ENCODE results near the gene LMBR1. TPM values are rescaled to one million over a fixed set of nuclear protein-coding genes. Genes with fewer than 3 reads are reported as not detected.
A peak's percentile ranks its signal among the peaks of the same experiment; 100 is the strongest.
"Not testable (repeated sequence)": the region's sequence is repeated elsewhere in the genome, so short reads cannot be mapped to it uniquely, and the experiment has no call there.

Gene LMBR1
- total RNA-seq, 1 donor from 2014 or later = 159 TPM

GRCh38 chr7:156811706-156812105 is 81.3 kb downstream of the LMBR1 start:
- no peak for TF ChIP-seq CTCF (IDR thresholded peaks at IDR 0.05; ENCODE audit: unreplicated experiment)
- H3K9me3 Mint-ChIP-seq (ENCODE audit: unreplicated experiment) = no peaks in the 10 kb centered on the region
- H3K27ac Mint-ChIP-seq (ENCODE audit: unreplicated experiment) = no peak overlapping the region

GRCh38 chr7:156803656-156804055 is 89.3 kb downstream of the LMBR1 start:
- DNase-seq (ENCODE audit: low spot score); H3K27ac Mint-ChIP-seq (ENCODE audit: unreplicated experiment); H3K4me3 Mint-ChIP-seq (ENCODE audit: unreplicated experiment); H3K9me3 Mint-ChIP-seq (ENCODE audit: unreplicated experiment); H3K27me3 Mint-ChIP-seq (ENCODE audit: unreplicated experiment): not testable (repeated sequence)
- Mint-ChIP-seq H3K4me1 (ENCODE audit: unreplicated experiment) (peaks cover 11% of the 10 kb centered on the region), H3K36me3 (ENCODE audit: low read depth, unreplicated experiment) (peaks cover 15% of the 10 kb centered on the region)

More at GRCh38 chr7:156811706-156812105, 81.3 kb downstream of the LMBR1 start:
- Mint-ChIP-seq H3K27me3 (ENCODE audit: unreplicated experiment) (peaks cover 10% of the 10 kb centered on the region), H3K4me1 (ENCODE audit: unreplicated experiment) (peaks cover 30% of the 10 kb centered on the region), H3K36me3 (ENCODE audit: low read depth, unreplicated experiment) (peaks cover 11% of the 10 kb centered on the region), H3K4me3 (ENCODE audit: unreplicated experiment) (peak overlapping the region; percentile 74)
- DNase-seq (ENCODE audit: low spot score) = no peak

- H3K9me3 Mint-ChIP-seq (ENCODE audit: unreplicated experiment) = no peaks in the 10 kb centered on the region
- no peak for TF ChIP-seq CTCF (IDR thresholded peaks at IDR 0.05; ENCODE audit: unreplicated experiment)
- no peak overlapping the region for H3K27ac Mint-ChIP-seq (ENCODE audit: unreplicated experiment)
Measured at GRCh38 chr7:156802214-156802613, 90.8 kb downstream of the LMBR1 start.

GRCh38 chr7:156795415-156795814 is 97.6 kb downstream of the LMBR1 start:
- H3K27ac Mint-ChIP-seq (ENCODE audit: unreplicated experiment) = no peak overlapping the region
- H3K4me3 Mint-ChIP-seq (ENCODE audit: unreplicated experiment) = no peak overlapping the region
- H3K9me3 Mint-ChIP-seq (ENCODE audit: unreplicated experiment) = no peaks in the 10 kb centered on the region
- H3K4me1 Mint-ChIP-seq (ENCODE audit: unreplicated experiment) = peaks cover 13% of the 10 kb centered on the region
- no peak for DNase-seq (ENCODE audit: low spot score)
- TF ChIP-seq CTCF (IDR thresholded peaks at IDR 0.05; ENCODE audit: unreplicated experiment) = no peak
- peaks cover 10% of the 10 kb centered on the region for H3K36me3 Mint-ChIP-seq (ENCODE audit: low read depth, unreplicated experiment)
- H3K27me3 Mint-ChIP-seq (ENCODE audit: unreplicated experiment) = peaks cover 2% of the 10 kb centered on the region

More at GRCh38 chr7:156802214-156802613, 90.8 kb downstream of the LMBR1 start:
- Mint-ChIP-seq H3K4me1 (ENCODE audit: unreplicated experiment) (no peaks in the 10 kb centered on the region), H3K4me3 (ENCODE audit: unreplicated experiment) (no peak overlapping the region), H3K27me3 (ENCODE audit: unreplicated experiment) (peaks cover 2% of the 10 kb centered on the region), H3K36me3 (ENCODE audit: low read depth, unreplicated experiment) (peaks cover 15% of the 10 kb centered on the region)
- DNase-seq (ENCODE audit: low spot score) = no peak

GRCh38 chr7:156793334-156793733 is 99.6 kb downstream of the LMBR1 start:
- DNase-seq (ENCODE audit: low spot score) = no peak
- H3K27me3 Mint-ChIP-seq (ENCODE audit: unreplicated experiment) = peaks cover 2% of the 10 kb centered on the region
- no peak overlapping the region for H3K4me3 Mint-ChIP-seq (ENCODE audit: unreplicated experiment)
- H3K36me3 Mint-ChIP-seq (ENCODE audit: low read depth, unreplicated experiment) = no peaks in the 10 kb centered on the region
- TF ChIP-seq CTCF (IDR thresholded peaks at IDR 0.05; ENCODE audit: unreplicated experiment) = no peak
- no peaks in the 10 kb centered on the region for H3K9me3 Mint-ChIP-seq (ENCODE audit: unreplicated experiment)
- no peak overlapping the region for H3K27ac Mint-ChIP-seq (ENCODE audit: unreplicated experiment)
- H3K4me1 Mint-ChIP-seq (ENCODE audit: unreplicated experiment) = peaks cover 13% of the 10 kb centered on the region
